Measurements from ENCODE around the gene FGFRL1.
A peak's percentile ranks its signal among the peaks of the same experiment; 100 is the strongest.
"Not testable (repeated sequence)": the region's sequence is repeated elsewhere in the genome, so short reads cannot be mapped to it uniquely, and the experiment has no call there.

Gene FGFRL1

DNA sequence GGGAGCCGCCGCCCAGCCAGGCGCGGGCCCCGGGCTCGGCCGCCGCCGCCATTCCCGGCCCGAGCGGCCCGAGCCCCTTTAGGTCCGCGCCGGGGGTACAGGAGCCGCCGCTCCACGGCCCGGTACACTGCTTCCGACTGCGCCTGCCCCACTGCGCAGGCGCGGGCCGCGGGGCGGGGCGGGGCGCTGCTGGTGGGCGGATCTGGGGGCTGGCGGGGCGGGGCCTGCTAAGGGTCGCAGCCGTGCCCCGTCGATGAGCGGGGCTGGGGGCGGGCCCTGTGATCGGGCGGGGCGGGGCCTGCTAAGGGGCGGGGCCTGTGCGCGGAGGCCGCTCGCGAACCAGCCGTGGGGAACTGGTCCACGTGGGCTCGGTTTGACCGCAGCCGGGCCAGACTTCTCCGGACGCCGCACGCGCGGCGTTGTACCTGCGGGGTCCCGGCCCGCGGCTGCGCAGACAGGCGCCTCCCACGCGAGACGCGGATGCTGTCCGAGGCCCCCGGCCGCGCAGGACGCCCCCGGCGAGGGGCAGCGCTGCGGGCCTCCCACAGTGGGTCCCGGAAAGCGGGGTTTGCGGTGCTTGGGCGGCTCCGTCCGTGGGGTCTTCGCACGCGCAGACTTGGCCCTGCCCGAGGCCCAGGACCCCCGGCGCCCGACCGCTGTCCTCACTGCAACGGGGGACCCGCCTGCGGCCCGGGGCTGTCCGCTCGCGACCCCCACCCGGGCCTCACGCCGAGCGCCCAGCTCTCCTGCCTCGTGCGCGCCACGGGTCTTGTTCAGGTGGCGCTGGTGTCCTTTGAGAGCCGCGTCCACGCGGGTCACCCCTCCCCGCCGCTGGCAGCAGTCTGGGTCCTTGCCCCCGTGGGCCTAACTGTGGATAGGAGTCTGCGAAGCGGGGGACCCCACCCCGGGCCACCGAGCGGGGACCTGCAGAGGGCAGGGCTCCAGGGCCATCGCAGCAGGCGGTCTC is 37.7 kb upstream of the FGFRL1 start, which contains the start of gene DGKQ:
DGKQ (minus strand) TSS at position 139 of the 967 bp plus-strand sequence; CDS start at position 52, 87 bp downstream.
- DNase-seq (ENCODE audit: low read depth in 3 of 3): peak; percentile 64 to 84 (median 79)

DNA sequence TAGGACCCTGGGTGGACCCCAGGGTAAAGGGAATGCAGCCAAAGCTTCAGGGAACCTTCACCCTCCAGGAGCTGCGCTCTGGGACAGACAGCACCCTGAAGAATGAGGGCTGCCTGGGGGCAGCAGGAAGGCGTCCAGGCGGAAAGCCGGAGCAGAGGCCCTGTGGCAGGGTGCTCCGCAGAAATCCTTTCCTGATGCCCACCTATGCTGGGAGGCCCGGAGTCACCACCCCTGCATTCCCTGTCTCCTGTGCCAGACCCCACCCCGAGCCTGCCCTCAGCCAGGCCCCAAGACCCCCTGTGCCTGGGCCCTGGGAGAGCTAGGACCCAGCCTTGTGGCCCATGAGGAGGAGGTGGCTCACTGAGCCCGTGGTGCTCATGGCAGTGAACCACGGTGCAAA is 36.8 kb upstream of the FGFRL1 start:
- DNase-seq (ENCODE audit: low read depth in 3 of 3): no peak

DNA sequence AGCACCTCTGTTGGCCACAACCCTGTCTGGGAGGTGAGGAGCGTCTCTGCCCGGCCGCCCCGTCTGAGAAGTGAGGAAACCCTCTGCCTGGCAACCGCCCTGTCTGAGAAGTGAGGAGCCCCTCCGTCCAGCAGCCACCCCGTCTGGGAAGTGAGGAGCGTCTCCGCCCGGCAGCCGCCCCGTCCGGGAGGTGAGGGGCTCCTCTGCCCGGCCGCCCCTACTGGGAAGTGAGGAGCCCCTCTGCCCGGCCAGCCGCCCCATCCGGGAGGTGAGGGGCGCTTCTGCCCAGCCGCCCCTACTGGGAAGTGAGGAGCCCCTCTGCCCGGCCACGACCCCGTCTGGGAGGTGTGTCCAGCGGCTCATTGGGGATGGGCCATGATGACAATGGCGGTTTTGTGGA is 35.4 kb upstream of the FGFRL1 start:
- DNase-seq (ENCODE audit: low read depth in 3 of 3): not testable (repeated sequence)

DNA sequence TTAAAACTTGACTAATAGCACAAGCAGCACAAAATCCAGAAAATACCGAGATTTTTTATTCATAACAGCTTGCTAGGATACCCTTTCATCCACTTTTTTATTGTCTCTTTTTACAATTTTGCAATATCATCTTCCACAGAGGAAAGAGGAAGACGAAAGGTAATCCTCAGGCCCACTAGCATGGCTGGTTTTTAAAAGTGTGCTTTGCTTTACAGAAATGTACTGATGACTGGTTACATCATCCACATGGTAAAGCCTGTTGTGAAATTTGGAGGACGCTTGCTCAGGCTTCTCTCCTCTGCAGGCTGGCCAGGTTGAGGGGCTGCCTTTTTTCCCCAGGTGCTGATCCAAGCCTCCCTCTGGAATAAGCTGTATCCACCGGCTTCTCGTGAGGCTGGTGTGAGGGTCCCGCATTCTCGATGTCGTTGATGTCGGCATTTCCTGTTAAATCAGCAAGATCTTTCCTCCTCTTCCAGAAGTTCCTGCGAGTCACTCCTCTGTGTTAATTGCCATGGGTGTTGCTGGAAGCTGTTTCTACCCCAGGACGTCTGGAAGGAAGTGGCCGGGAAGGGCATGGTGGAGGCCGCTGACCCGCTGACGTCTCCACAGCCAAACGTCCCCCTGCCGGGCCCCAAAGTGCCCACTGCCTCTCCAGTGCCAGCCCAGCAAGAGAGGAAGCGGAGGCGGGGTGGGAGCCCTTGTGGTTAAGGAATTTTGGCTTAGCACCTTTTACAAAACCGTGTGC is 32.3 kb upstream of the FGFRL1 start:
- DNase-seq (ENCODE audit: low read depth in 3 of 3): no peak

DNA sequence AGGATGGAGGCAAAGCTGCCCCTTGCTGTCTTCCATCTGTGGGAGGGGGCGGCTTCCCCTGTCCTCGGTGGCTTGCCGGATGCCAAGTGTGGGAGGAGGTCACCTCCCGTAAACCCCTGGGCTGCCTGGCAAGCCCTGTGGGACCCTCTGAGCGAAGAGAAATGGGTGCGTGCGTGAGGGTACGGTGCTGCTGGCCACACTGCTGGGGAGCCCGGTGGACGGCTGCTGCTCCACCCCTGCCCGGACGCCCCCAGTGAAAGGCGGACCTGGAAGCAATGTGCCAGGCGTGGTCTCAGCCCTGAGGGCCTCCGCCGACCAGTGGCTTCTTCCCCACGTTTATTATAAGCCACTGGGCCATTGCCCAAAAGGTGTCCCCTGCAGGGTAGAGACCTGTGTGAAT is 29.1 kb upstream of the FGFRL1 start:
- no peak for DNase-seq (ENCODE audit: low read depth in 3 of 3)

DNA sequence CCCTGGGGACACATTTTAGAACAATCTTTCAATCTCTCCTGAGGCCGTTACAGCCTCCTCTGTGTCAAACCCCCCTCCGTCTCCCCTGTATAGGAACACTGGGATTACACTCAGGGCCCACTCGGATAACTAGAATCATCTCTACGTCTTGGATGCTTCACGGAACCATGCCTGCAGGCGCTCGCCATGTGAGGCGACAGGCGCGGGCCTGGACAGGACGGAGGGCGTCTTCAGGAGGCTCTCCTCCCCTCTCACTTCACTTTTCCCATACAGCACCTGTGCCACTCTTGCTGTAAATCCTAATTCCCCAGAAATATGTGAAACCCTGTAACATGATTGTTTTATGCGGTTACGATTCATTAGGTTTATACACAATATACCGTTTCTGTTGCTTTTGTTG is 28.6 kb upstream of the FGFRL1 start:
- no peak for DNase-seq (ENCODE audit: low read depth in 3 of 3)

DNA sequence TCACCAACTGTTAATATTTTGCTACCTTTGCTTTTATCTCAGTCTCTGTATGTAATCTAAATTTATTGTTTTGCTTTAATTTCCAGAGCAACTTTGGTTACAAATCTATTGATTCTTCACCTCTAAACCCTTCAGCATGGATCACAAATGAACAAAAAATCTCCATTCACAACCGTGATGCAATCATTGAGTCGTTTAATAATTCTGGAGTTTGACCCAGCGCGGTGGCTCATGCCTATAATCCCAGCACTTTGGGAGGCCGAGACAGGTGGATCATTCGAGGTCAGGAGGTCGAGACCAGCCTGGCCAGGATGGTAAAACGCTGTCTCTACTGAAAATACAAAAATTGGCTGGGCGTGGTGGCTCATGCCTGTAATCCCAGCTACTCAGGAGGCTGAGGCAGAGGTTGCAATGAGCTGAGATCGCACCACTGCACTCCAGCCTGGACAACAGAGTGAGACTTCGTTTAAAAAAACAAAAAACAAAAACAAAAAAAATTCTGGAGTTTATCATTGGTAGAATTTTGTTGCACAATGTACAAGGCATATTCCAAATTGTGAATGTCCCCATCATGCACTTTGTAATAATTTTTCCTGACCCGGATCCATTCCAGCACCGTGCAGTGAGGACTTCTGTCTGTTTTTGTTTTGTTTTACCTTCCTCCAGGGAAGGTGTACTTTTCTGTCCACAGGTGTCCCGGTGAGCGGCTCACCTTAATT is 26.9 kb upstream of the FGFRL1 start:
- DNase-seq (ENCODE audit: low read depth in 3 of 3): no peak

DNA sequence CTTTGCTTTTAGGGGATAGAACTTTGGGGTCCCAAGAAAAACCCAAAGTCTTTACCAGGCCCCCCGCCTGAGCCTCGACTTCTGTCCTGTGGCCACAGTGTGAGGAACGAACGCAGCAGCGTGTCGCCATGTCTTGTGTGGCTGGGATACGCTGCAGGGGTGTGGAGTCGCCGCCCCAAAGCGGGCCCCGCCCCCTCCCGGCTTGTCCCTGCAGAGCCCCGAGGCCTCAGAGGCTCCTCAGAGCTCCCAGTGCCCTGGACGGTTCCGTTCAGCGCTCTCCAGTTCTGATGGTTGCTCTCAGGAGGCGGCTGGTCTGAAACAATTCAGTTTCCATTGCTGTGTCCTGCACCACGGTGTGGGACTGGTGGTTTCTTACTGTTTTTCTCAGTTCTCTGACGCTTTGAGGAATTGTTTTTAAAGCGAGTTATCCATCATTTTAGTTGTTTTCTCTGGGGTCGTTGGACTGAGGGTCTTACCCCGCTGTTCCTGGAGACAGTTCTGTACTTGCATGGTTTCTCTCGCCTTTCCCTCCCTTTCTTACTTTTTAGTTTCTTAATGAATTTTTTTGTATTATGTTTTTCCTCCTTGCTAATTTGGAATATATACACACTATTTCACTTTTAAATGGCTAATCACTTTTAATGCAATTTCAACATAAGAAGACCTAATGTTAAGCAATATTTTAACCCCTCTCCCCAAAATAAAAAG is 26.1 kb upstream of the FGFRL1 start:
- peak; percentile 50 to 64 (median 56) for DNase-seq (ENCODE audit: low read depth in 3 of 3)

DNA sequence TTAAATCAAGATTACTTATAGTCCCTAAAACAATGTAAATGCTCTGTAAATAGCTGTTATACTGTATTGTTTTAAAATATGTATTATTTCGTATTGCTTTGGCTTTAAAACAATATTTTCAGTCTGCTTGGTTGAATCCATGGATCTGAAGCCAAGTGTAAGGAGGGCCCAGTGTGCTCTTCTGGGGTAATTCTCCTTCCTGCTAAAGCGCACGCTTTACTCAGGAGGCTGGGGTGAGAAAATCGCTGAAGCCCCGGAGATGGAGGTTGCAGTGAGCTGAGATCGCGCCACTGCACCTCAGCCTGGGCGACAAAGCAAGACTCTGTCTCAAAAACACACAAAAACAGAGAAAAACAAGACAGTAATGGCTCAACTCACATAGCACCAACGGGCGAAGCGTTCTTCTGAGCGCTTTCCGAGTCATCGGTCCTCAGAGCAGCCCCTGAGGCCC is 25.0 kb upstream of the FGFRL1 start:
- DNase-seq (ENCODE audit: low read depth in 3 of 3): no peak

DNA sequence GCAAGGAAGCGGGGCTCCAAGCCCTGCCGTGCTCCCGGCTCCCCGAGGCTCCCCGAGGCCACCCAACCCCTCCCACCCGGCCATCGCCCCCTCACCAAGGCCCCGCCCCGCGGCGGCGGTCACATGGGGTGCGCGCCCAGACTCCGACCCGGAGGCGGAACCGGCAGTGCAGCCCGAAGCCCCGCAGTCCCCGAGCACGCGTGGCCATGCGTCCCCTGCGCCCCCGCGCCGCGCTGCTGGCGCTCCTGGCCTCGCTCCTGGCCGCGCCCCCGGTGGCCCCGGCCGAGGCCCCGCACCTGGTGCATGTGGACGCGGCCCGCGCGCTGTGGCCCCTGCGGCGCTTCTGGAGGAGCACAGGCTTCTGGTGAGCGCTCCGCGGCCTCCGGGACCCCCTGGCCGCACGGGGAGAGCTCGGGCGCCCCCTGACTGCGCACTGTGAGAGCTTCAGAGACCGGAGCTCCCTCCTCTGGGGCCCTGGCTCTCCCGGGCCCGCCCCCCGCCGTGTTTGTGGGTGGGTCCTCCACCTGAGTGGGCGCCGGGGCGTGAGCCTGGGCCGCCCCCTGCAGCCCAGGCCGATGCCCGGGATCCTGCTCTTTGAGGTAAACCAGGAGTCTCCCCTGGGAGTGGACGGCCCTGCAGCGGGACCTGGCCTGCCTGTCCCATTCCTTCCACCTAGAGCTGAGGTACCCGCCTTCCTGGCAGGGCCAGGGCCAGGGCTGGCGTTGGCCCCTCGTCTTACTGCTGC is 24.4 kb upstream of the FGFRL1 start, which contains the start of gene IDUA:
IDUA (plus strand) TSS at position 166 of the 745 bp plus-strand sequence; CDS start at position 207, 41 bp downstream.
- DNase-seq (ENCODE audit: low read depth in 3 of 3): peak; percentile 70 to 83 (median 72)

DNA sequence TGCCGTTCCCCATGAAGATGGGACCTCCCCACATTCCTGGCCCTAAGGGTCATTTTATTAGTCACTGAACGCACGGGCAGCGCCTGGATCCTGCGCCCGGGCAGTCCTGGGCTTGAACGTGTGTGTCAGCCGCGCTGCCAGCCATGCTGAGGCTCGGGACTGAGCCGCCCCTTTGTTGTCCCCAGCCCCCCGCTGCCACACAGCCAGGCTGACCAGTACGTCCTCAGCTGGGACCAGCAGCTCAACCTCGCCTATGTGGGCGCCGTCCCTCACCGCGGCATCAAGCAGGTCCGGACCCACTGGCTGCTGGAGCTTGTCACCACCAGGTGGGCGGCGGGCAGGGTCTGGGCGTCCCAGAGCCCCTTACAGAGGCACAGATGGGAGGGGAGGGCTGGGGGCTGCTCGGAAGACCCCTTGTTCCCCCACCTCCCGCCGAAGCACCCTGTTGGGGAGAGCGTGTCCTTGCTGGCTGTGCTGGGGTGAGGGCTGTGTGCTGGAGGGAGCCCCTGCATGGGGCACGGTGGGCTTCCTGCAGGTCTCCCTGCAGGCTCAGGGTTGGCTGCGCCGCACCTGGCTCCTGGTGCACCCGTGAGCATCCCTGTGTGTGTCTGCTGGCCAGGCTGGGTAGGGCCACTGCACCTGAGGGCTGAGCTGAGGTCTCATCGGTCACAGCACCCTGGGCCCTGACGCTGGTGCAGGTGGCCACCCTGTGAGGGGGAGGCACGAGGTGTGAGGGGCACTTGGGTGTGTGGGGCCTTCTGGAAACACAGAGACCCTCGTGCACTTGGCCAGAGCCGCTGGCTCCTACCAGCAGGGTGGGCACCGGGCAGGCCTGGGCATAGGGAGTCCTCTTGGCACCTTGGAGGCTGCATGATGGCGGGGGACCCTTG is 23.6 kb upstream of the FGFRL1 start:
- DNase-seq (ENCODE audit: low read depth in 3 of 3): no peak

DNA sequence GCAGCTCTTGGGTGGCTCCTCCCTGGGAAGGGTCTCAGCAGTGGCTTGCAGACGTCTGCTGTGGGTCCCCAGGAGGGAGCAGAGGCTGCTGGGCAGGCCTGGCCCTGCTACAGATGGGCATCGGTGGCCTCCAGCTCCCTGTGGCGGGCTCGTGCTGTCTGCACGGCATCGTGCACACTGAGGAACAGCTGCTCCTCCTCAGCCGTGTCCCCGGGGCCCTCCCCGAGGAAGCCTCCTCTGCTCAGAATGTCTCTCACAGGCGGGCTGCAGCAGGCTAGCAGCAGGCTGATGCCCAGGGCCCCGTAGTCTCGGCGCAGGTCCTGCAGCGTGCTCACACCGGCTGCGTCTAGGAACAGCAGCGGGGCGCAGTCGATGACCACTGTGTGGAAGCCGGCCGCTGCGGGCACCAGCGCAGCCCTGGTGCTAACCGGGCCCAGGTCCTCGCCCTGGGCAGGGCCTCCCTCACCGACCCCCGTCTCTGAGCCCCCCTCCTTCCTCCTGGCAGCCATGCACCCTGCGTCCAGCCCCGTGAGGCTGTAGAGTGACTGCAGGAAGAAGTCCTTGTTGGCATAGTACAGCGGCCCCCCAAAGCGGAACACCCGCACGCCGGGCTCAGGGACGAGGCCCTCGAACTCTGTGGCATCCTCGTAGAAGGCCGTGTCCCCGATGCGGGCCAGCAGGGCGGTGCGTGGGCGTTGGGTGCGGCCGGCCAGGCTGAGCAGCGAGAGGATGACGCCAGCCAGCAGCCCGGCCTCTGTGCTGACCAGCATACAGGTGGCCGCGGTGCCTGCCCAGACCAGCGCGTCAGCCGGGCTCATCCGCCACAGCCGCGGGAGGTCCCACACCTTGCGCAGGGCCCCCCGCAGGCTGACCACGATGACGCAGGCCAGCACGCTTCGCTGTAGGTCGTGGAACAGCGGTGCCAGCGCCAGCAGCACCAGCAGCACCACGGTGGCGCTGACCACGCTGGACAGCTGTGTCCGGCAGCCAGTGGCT is 22.4 kb upstream of the FGFRL1 start:
- DNase-seq (ENCODE audit: low read depth in 3 of 3): no peak

DNA sequence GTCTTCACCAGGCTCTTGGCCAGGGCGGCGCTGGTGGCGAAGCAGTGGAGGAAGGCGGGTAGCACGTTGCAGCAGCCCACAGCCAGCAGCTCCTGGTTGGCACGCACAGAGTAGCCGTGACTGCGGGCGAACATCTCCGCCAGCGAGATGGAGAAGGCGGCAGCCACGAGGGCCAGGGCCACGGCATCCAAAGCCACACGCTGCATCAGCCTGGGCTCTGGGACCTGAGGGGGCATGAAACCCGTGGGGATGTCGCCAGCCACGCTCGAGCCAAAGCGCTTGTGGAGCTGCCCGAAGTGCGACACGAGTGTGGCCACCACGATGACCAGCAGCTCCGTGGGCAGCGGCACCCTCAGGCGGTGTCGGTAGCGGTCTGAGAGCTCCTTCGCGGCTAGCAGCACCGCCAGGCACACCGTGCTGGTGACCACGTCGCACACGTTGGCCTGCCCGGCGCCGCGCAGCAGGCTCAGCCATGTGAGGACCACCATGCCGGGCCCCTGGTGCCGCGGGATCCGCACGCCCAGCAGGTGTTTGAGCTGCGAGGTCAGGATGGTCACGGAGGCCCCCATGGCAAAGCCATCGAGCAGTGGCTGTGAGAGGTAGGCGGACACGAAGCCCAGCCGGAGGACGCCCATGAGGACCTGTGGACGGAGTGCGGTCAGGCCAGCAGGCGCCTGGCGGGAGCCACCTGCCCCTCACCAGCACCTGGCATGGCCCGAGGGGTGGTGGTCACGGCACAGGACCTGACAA is 21.5 kb upstream of the FGFRL1 start:
- no peak for DNase-seq (ENCODE audit: low read depth in 3 of 3)

DNA sequence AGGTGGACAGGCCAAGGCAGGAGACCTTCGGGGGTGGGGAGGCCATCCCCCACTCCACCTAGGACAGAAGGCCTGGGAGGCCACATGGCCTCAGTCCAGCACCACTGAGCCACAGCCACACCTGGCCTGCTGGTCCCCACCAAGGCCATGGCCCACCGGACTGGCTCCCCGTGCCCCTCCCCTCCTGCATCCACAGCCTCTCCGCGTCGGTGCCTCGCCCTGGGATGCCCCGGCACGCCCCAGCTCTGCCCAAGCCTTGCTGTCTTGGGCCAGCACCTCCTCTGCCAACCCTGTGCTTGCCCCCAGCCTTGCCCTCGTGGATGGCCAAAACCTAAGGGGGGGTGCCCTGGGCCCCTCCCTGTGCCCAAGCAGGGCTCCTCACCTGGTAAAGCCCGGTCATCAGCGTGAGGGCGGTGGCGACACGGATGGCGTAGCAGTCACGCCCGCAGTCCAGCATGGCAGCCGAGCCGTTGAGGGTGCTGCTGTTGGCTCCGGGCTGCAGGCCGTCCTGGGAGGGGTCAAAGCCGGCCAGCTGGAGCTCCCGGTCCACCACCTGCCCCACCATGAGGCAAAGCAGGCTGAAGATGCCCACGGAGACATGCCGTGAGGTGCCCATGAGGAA is 20.6 kb upstream of the FGFRL1 start:
- DNase-seq (ENCODE audit: low read depth in 3 of 3): no peak

DNA sequence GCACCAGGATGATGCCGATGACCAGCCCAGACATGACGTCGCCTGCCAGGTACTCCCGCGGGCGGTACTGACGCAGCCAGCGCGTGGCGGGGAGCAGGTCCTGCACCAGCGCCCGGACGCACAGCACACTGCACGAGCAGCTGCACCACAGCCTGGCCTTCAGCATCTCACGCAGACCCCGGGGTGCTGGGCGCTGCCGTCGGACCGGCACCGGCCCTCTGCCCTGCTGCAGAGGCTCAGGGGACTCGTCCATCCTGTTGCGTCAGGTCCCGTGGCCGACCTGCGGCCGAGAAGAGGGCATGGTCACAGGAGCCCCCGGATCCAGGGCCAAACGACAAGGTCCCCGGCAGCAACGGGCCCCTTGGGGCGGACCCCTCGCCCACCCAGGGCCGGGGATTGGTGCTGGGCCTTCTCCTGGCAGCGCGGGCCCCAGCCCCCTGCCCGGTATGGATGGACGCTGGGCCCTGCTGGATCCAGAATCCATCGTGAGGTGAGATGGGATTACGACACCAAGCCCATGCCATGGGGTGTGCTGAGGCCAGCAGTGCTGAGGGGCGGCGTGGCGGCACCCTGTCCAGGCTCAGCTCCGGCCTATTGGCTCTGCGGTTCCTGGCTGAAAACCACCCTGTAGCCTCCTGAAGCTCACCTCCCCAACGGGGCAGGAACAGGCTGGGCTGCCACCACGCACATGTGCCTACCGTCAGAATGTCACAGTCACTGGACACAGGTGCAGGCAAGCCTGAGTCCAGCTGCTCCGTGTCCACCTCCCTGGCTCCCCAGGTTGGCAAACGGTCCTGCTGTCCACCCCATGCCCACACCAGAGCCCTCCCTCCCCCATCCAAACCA is 19.8 kb upstream of the FGFRL1 start:
- no peak for DNase-seq (ENCODE audit: low read depth in 3 of 3)
